ENCODE measurements around the gene SPACA5.
"Not testable (repeated sequence)": the region's sequence is repeated elsewhere in the genome, so short reads cannot be mapped to it uniquely, and the experiment has no call there.

Gene SPACA5

GRCh38 chrX:48021026-48021900, 14.5 kb downstream of the SPACA5 start:
- DNase-seq (ENCODE audit: insufficient read length, low spot score) (peak; percentile 12), FAIRE-seq (peak; percentile 95)
- no peak for TF ChIP-seq POLR2AphosphoS5 (IDR thresholded peaks at IDR 0.05; ENCODE audit: low read depth, low read length)
- TF ChIP-seq POU2F2 (IDR thresholded peaks at IDR 0.05; ENCODE audit: low read depth, low read length): peak; percentile 11; the same call in 1 of the 2 replicates

- no peak for FAIRE-seq
- DNase-seq (ENCODE audit: insufficient read length, low spot score): no peak
- no peak for TF ChIP-seq SPI1 (IDR thresholded peaks at IDR 0.05; ENCODE audit: low read depth, low read length)
- TF ChIP-seq POLR2AphosphoS5 (IDR thresholded peaks at IDR 0.05; ENCODE audit: low read depth, low read length): no peak
- TF ChIP-seq PAX5 (IDR thresholded peaks at IDR 0.05; ENCODE audit: insufficient read depth, low read length, severe bottlenecking): no peak
Measured at GRCh38 chrX:48022100-48022499, 15.3 kb downstream of the SPACA5 start.

- FAIRE-seq (no peak), DNase-seq (ENCODE audit: insufficient read length, low spot score) (no peak)
- TF ChIP-seq SPI1 (IDR thresholded peaks at IDR 0.05; ENCODE audit: low read depth, low read length): no peak
- no peak for TF ChIP-seq TAF1 (IDR thresholded peaks at IDR 0.05; ENCODE audit: low read depth, low read length)
- TF ChIP-seq POLR2A (IDR thresholded peaks at IDR 0.05; ENCODE audit: low read depth, low read length): no peak
- TF ChIP-seq POU2F2 (IDR thresholded peaks at IDR 0.05; ENCODE audit: low read depth, low read length): no peak
- TF ChIP-seq POLR2AphosphoS5 (IDR thresholded peaks at IDR 0.05; ENCODE audit: low read depth, low read length): no peak
- TF ChIP-seq PAX5 (IDR thresholded peaks at IDR 0.05; ENCODE audit: insufficient read depth, low read length, severe bottlenecking): no peak
Measured at GRCh38 chrX:48022738-48023137, 15.9 kb downstream of the SPACA5 start.

- FAIRE-seq: peak; percentile 97
- no peak for DNase-seq (ENCODE audit: insufficient read length, low spot score)
- TF ChIP-seq PAX5 (IDR thresholded peaks at IDR 0.05; ENCODE audit: insufficient read depth, low read length, severe bottlenecking): no peak
Measured at GRCh38 chrX:48025561-48025960, 18.8 kb downstream of the SPACA5 start.

- FAIRE-seq: not testable (repeated sequence)
Measured at GRCh38 chrX:48027545-48027944, 20.8 kb downstream of the SPACA5 start.

GRCh38 chrX:48028091-48028490, 21.3 kb downstream of the SPACA5 start:
- no peak for FAIRE-seq
- no peak for DNase-seq (ENCODE audit: insufficient read length, low spot score)
- TF ChIP-seq POU2F2 (IDR thresholded peaks at IDR 0.05; ENCODE audit: low read depth, low read length) (no peak), POLR2A (IDR thresholded peaks at IDR 0.05; ENCODE audit: low read depth, low read length) (no peak), SPI1 (IDR thresholded peaks at IDR 0.05; ENCODE audit: low read depth, low read length) (no peak), POLR2AphosphoS5 (IDR thresholded peaks at IDR 0.05; ENCODE audit: low read depth, low read length) (no peak), TAF1 (IDR thresholded peaks at IDR 0.05; ENCODE audit: low read depth, low read length) (no peak), PAX5 (IDR thresholded peaks at IDR 0.05; ENCODE audit: insufficient read depth, low read length, severe bottlenecking) (no peak)

More at GRCh38 chrX:48027545-48027944, 20.8 kb downstream of the SPACA5 start:
- DNase-seq (ENCODE audit: insufficient read length, low spot score): not testable (repeated sequence)

- TF ChIP-seq SPI1 (IDR thresholded peaks at IDR 0.05; ENCODE audit: low read depth, low read length) (no peak), POLR2AphosphoS5 (IDR thresholded peaks at IDR 0.05; ENCODE audit: low read depth, low read length) (no peak), POU2F2 (IDR thresholded peaks at IDR 0.05; ENCODE audit: low read depth, low read length) (no peak), PAX5 (IDR thresholded peaks at IDR 0.05; ENCODE audit: insufficient read depth, low read length, severe bottlenecking) (no peak), TAF1 (IDR thresholded peaks at IDR 0.05; ENCODE audit: low read depth, low read length) (no peak)
- no peak for DNase-seq (ENCODE audit: insufficient read length, low spot score)
- no peak for FAIRE-seq
Measured at GRCh38 chrX:48030237-48030636, 23.4 kb downstream of the SPACA5 start.

- FAIRE-seq: peak; percentile 20
- DNase-seq (ENCODE audit: insufficient read length, low spot score): not testable (repeated sequence)
Measured at GRCh38 chrX:48030641-48031173, 23.9 kb downstream of the SPACA5 start.

- TF ChIP-seq POLR2AphosphoS5 (IDR thresholded peaks at IDR 0.05; ENCODE audit: low read depth, low read length): no peak
- no peak for TF ChIP-seq TAF1 (IDR thresholded peaks at IDR 0.05; ENCODE audit: low read depth, low read length)
- TF ChIP-seq PAX5 (IDR thresholded peaks at IDR 0.05; ENCODE audit: insufficient read depth, low read length, severe bottlenecking): no peak
- TF ChIP-seq POU2F2 (IDR thresholded peaks at IDR 0.05; ENCODE audit: low read depth, low read length): no peak
- no peak for TF ChIP-seq POLR2A (IDR thresholded peaks at IDR 0.05; ENCODE audit: low read depth, low read length)
- no peak for TF ChIP-seq SPI1 (IDR thresholded peaks at IDR 0.05; ENCODE audit: low read depth, low read length)
- DNase-seq (ENCODE audit: insufficient read length, low spot score) (no peak), FAIRE-seq (no peak)
Measured at GRCh38 chrX:48035891-48036290, 29.1 kb downstream of the SPACA5 start.

GRCh38 chrX:48043056-48043455, 36.3 kb downstream of the SPACA5 start:
- DNase-seq (ENCODE audit: insufficient read length, low spot score) (no peak), FAIRE-seq (no peak)
- no peak for TF ChIP-seq SPI1 (IDR thresholded peaks at IDR 0.05; ENCODE audit: low read depth, low read length)

All from GM12891 (cell line).